H1 (cell line): ENCODE measurements around the gene MYCBPAP. TPM values are rescaled to one million over a fixed set of nuclear protein-coding genes. Genes with fewer than 3 reads are reported as not detected.
A peak's percentile ranks its signal among the peaks of the same experiment; 100 is the strongest.

Experiments
- CTCF ChIA-PET: fragments of 300-600 bp; sonication (Branson Sonifier 250); formaldehyde crosslinking; loops from one replicate; lab custom pipeline; 2021; ENCODE audit not compliant: partially characterized antibody; lab: Charles Lee
- POLR2A ChIA-PET: fragments of 300-600 bp; sonication (Branson Sonifier 250); formaldehyde crosslinking; loops from one replicate; lab custom pipeline; 2021; ENCODE audit warnings: inconsistent platforms; ENCODE audit not compliant: partially characterized antibody; lab: Charles Lee
- DNase-seq, 2 experiments: peaks; one replicate each; pipeline versions ENCODE4 v3.0.0 to v3.0.0-alpha.2; 2010 to 2022; ENCODE audit warnings: low spot score in 2 of 2, low read depth in 1 of 2, mixed read lengths in 1 of 2
- FAIRE-seq: peaks from 2 replicates; lab custom pipeline; 2011; peaks lifted over from hg19 to GRCh38; lab: Jason Lieb, UNC
- H2AFZ ChIP-seq: 2 replicates; pipeline ENCODE4 v1.8.1; 2012; ENCODE audit warnings: low read length, inconsistent platforms
- H2AK5ac ChIP-seq: 2 replicates; pipeline ENCODE4 v1.6.1; 2013; ENCODE audit warnings: low read depth, low read length
- H2BK120ac ChIP-seq: replicated peaks from 2 replicates; pipeline ENCODE3; 2013; ENCODE audit warnings: low read depth, low read length, inconsistent platforms
- H2BK12ac ChIP-seq: 2 replicates; pipeline ENCODE4 v1.6.1; 2013; ENCODE audit warnings: low read depth, low read length
- H2BK15ac ChIP-seq: 2 replicates; pipeline ENCODE4 v1.6.1; 2013; ENCODE audit warnings: low read length
- H2BK20ac ChIP-seq: 2 replicates; pipeline ENCODE4 v1.6.1; 2013; ENCODE audit warnings: low read length
- H2BK5ac ChIP-seq: 2 replicates; pipeline ENCODE4 v1.6.1; 2013; ENCODE audit warnings: low read depth, low read length
- H3K14ac ChIP-seq: 2 replicates; pipeline ENCODE4 v1.6.1; 2013; ENCODE audit warnings: inconsistent platforms; ENCODE audit not compliant: insufficient read length
- H3K18ac ChIP-seq: 2 replicates; pipeline ENCODE4 v1.6.1; 2013; ENCODE audit warnings: low read length; ENCODE audit errors: extremely low read depth
- H3K23ac ChIP-seq: 2 replicates; pipeline ENCODE4 v1.6.1; 2013; ENCODE audit warnings: inconsistent platforms; ENCODE audit not compliant: insufficient read length
- H3K23me2 ChIP-seq: 2 replicates; pipeline ENCODE4 v1.6.1; 2013; ENCODE audit warnings: low read depth, low read length
- H3K27ac ChIP-seq: 2 replicates; pipeline ENCODE4 v1.6.1; 2011; ENCODE audit warnings: low read depth, low read length, inconsistent platforms
- H3K27me3 ChIP-seq, 4 experiments: replicated peaks in 1 of 4; 1 replicate in 1 of 4; 2 replicates in 3 of 4; pipeline versions ENCODE4 v1.6.1 to v1.8.1; 2011 to 2013; ENCODE audit warnings: low read length in 3 of 4, mild to moderate bottlenecking in 3 of 4, inconsistent platforms in 2 of 4, mixed read lengths in 2 of 4, moderate library complexity in 1 of 4; ENCODE audit not compliant: control insufficient read depth in 3 of 4, insufficient read depth in 3 of 4; ENCODE audit errors: extremely low read depth in 1 of 4
- H3K36me3 ChIP-seq, 4 experiments: 2 replicates each; pipeline versions ENCODE4 v1.6.1 to v1.8.1; 2011 to 2013; ENCODE audit warnings: mild to moderate bottlenecking in 4 of 4, low read length in 3 of 4, moderate library complexity in 2 of 4, control low read depth in 1 of 4, inconsistent platforms in 1 of 4; ENCODE audit not compliant: insufficient read depth in 4 of 4, control insufficient read depth in 2 of 4
- H3K4ac ChIP-seq: replicated peaks from 2 replicates; pipeline ENCODE3; 2013; ENCODE audit warnings: low read length, low read depth, mixed read lengths, inconsistent platforms; ENCODE audit not compliant: insufficient read length
- H3K4me1 ChIP-seq, 4 experiments: replicated peaks in 1 of 4; 1 replicate in 1 of 4; 2 replicates in 3 of 4; pipeline versions ENCODE4 v1.6.1 to v1.8.1; 2011 to 2013; ENCODE audit warnings: low read length in 3 of 4, inconsistent platforms in 2 of 4, mixed read lengths in 1 of 4; ENCODE audit not compliant: insufficient read depth in 4 of 4, control insufficient read depth in 3 of 4
- H3K4me2 ChIP-seq, 2 experiments: 2 replicates each; pipeline versions ENCODE4 v1.6.1 to v1.8.1; 2011 to 2013; ENCODE audit warnings: low read depth in 2 of 2, low read length in 2 of 2, control low read depth in 1 of 2, inconsistent platforms in 1 of 2, mild to moderate bottlenecking in 1 of 2; ENCODE audit not compliant: insufficient read depth in 1 of 2
- H3K4me3 ChIP-seq, 4 experiments: fragments of 200-600, 300-600 bp in 1 of 4; sonication (generic), shearing (Covaris generic), sonication (Bioruptor Twin) in 1 of 4; 2 replicates each; pipeline versions ENCODE4 v1.5.1 to v1.8.1; 2011 to 2016; ENCODE audit warnings: low read length in 4 of 4, low read depth in 3 of 4, control low read depth in 2 of 4, inconsistent platforms in 2 of 4, mild to moderate bottlenecking in 2 of 4, mixed read lengths in 1 of 4, moderate library complexity in 1 of 4; ENCODE audit not compliant: insufficient read depth in 2 of 4; ENCODE audit errors: extremely low read depth in 1 of 4
- H3K56ac ChIP-seq: replicated peaks from 2 replicates; pipeline ENCODE3; 2013; ENCODE audit warnings: low read depth, mild to moderate bottlenecking, mixed read lengths, low read length, inconsistent platforms; ENCODE audit not compliant: insufficient read length
- H3K79me1 ChIP-seq: 2 replicates; pipeline ENCODE4 v1.6.1; 2013; ENCODE audit warnings: low read depth, low read length, control low read depth
- H3K79me2 ChIP-seq, 2 experiments: 2 replicates each; pipeline versions ENCODE4 v1.6.1 to v1.8.1; 2012 to 2013; ENCODE audit warnings: low read length in 2 of 2, mild to moderate bottlenecking in 2 of 2, inconsistent platforms in 1 of 2; ENCODE audit not compliant: insufficient read depth in 2 of 2, control insufficient read depth in 1 of 2
- H3K9ac ChIP-seq, 4 experiments: replicated peaks in 1 of 4; 1 replicate in 1 of 4; 2 replicates in 3 of 4; pipeline versions ENCODE4 v1.6.1 to v1.8.1; 2011 to 2013; ENCODE audit warnings: low read depth in 3 of 4, low read length in 3 of 4, control low read depth in 2 of 4, mild to moderate bottlenecking in 2 of 4, moderate library complexity in 2 of 4, inconsistent platforms in 1 of 4; ENCODE audit errors: extremely low read depth in 1 of 4
- H3K9me3 ChIP-seq, 2 experiments: 2 replicates each; pipeline versions ENCODE4 v1.6.1 to v1.8.1; 2012 to 2013; ENCODE audit warnings: mild to moderate bottlenecking in 2 of 2, moderate library complexity in 2 of 2, control low read depth in 1 of 2, inconsistent platforms in 1 of 2, low read depth in 1 of 2, low read length in 1 of 2, mixed read lengths in 1 of 2; ENCODE audit not compliant: insufficient read depth in 2 of 2
- H4K20me1 ChIP-seq, 2 experiments: replicated peaks in 1 of 2; 2 replicates each; pipeline versions ENCODE3 to v1.8.1; 2011 to 2013; ENCODE audit warnings: inconsistent platforms in 2 of 2, low read length in 2 of 2, mild to moderate bottlenecking in 1 of 2; ENCODE audit not compliant: insufficient read depth in 2 of 2, control insufficient read depth in 1 of 2
- H4K5ac ChIP-seq: 2 replicates; pipeline ENCODE4 v1.6.1; 2013; ENCODE audit warnings: low read length, low read depth, mixed read lengths, inconsistent platforms; ENCODE audit not compliant: insufficient read length
- H4K8ac ChIP-seq: 2 replicates; pipeline ENCODE4 v1.8.0; 2013; ENCODE audit warnings: mild to moderate bottlenecking, moderate library complexity, low read length, inconsistent platforms; ENCODE audit not compliant: insufficient read depth; ENCODE audit errors: extremely low read depth
- H4K91ac ChIP-seq: replicated peaks from 2 replicates; pipeline ENCODE3; 2013; ENCODE audit warnings: low read length, mixed read lengths, inconsistent platforms; ENCODE audit not compliant: insufficient read length
- ASH2L ChIP-seq: fragments of 200-600, 300-600 bp; sonication (generic); IDR thresholded peaks from one replicate; pipeline ENCODE4 v1.7.1; 2017; ENCODE audit warnings: low read length
- KDM4A ChIP-seq: IDR thresholded peaks from one replicate; pipeline ENCODE4 v1.7.1; 2012; ENCODE audit warnings: low read depth, mild to moderate bottlenecking, moderate library complexity, low read length, inconsistent platforms; ENCODE audit not compliant: severe bottlenecking
- KDM5A ChIP-seq: fragments of 200-600 bp; IDR thresholded peaks from 2 replicates; pipeline ENCODE4 v1.7.1; 2012; ENCODE audit warnings: mild to moderate bottlenecking, low read length, inconsistent platforms, mixed read lengths
- MAFK ChIP-seq: IDR thresholded peaks from 2 replicates; pipeline ENCODE4 v1.6.1; 2012; ENCODE audit warnings: low read depth, mild to moderate bottlenecking, improper control_type of control experiment, low read length
- MAX ChIP-seq: IDR thresholded peaks from 2 replicates; pipeline ENCODE4 v1.6.1; 2012; ENCODE audit warnings: inconsistent platforms
- NRF1 ChIP-seq: IDR thresholded peaks from 2 replicates; pipeline ENCODE4 v1.6.1; 2011; ENCODE audit warnings: mild to moderate bottlenecking, low read depth, low read length, improper control_type of control experiment
- POU5F1 ChIP-seq: IDR thresholded peaks from 2 replicates; pipeline ENCODE4 v1.6.1; 2011; ENCODE audit warnings: low read depth, mild to moderate bottlenecking, low read length, moderate library complexity
- RAD21 ChIP-seq, 2 experiments: IDR thresholded peaks in 1 of 2; conservative IDR thresholded peaks in 1 of 2; 2 replicates each; pipeline ENCODE4 v1.6.1; 2011; ENCODE audit warnings: low read depth in 2 of 2, low read length in 2 of 2, improper control_type of control experiment in 1 of 2, inconsistent platforms in 1 of 2, mild to moderate bottlenecking in 1 of 2, moderate library complexity in 1 of 2
- SIRT6 ChIP-seq: IDR thresholded peaks from one replicate; pipeline ENCODE4 v1.7.1; 2012; ENCODE audit warnings: low read length, inconsistent platforms
- SP1 ChIP-seq: IDR thresholded peaks from 2 replicates; pipeline ENCODE4 v1.6.1; 2011; ENCODE audit warnings: low read depth, low read length
- SP2 ChIP-seq: IDR thresholded peaks from 2 replicates; pipeline ENCODE4 v1.6.1; 2012; ENCODE audit warnings: mild to moderate bottlenecking, low read length, inconsistent platforms
- TEAD4 ChIP-seq: IDR thresholded peaks from 2 replicates; pipeline ENCODE4 v1.6.1; 2012; ENCODE audit warnings: low read depth, low read length, inconsistent platforms, mixed read lengths
- YY1 ChIP-seq: IDR thresholded peaks from 2 replicates; pipeline ENCODE4 v1.6.1; 2011; ENCODE audit warnings: low read depth, mild to moderate bottlenecking, low read length
- WGBS, 2 experiments: shearing (Covaris generic) in 1 of 2; methylation state at CpG; one replicate each; pipeline versions ENCODE4 v1.1.6 to v1.1.7; 2013 to 2015; ENCODE audit warnings: low lambda C conversion rate in 2 of 2, mixed read lengths in 2 of 2, inconsistent platforms in 1 of 2, low coverage in 1 of 2, missing lambda C conversion rate in 1 of 2; ENCODE audit not compliant: insufficient replicate concordance in 2 of 2, insufficient coverage in 1 of 2, insufficient read length in 1 of 2; ENCODE audit errors: extremely low coverage in 1 of 2, missing lambda C conversion rate in 1 of 2; 5-methylcytosine and 5-hydroxymethylcytosine counted together
- polyA plus RNA-seq, 7 experiments: library from polyadenylated mRNA; depleted of rRNA in 3 of 7; stranded (reverse) in 5 of 7; unstranded in 2 of 7; fragments of >200 nt in 5 of 7; fragments of 200-250 nt in 2 of 7; gene quantifications; 1 replicate in 5 of 7; 2 replicates in 1 of 7; 4 replicates in 1 of 7; pipeline versions ENCODE4 v1.2.1 to v1.2.3, GENCODE V29; 2011 to 2013; ENCODE audit warnings: missing spikeins in 2 of 7, mixed read lengths in 2 of 7
- total RNA-seq: library from RNA; stranded (reverse); fragmentation: NEBNext Ultra II Directional; extraction: Animal tissue kit (Norgen Biotek cat#: 25700); gene quantifications from 2 replicates; pipeline ENCODE4 v1.2.1, GENCODE V29; 2021
- TF ChIP-seq, protein P1 (sequence below): IDR thresholded peaks from 2 replicates; pipeline ENCODE4 v1.6.1; 2011; ENCODE audit warnings: low read depth, mild to moderate bottlenecking, low read length; ENCODE audit not compliant: insufficient read depth

Gene MYCBPAP
- total and polyA plus RNA-seq, 2 of the 8 experiments (the other 6 are each of a cell fraction or from before 2014, with no cell fraction given), result 0.89 to 3.3 TPM

GRCh38 chr17:50506298-50506697, 1.9 kb upstream of the MYCBPAP start:
- no peaks in the 10 kb centered on the region; a peak in 1 of 7 replicates for H3K27me3 ChIP-seq
- no peak overlapping the region for H4K5ac ChIP-seq
- no peak overlapping the region for H3K4me3 ChIP-seq
- H3K27ac ChIP-seq, result no peak overlapping the region
- no peaks in the 10 kb centered on the region for H3K79me2 ChIP-seq
- peaks cover 3% of the 10 kb centered on the region; the same call in 1 of the 2 replicates for H3K23me2 ChIP-seq
- FAIRE-seq (no peak), DNase-seq (no peak)
- H4K20me1 ChIP-seq, result peaks cover 0 to 3% of the 10 kb centered on the region in 2 experiments
- POLR2A ChIA-PET, result interaction anchor here (1.2 to 1.4 kb wide), 2 partner anchors 27 to 36 kb away, joined by 3 read pairs; no protein-coding TSS in a partner anchor
- no peaks in the 10 kb centered on the region for H3K36me3 ChIP-seq
- 0 out of 2 replicates have a peak overlapping the region, but pooled peaks have one; percentile 61 for H2BK20ac ChIP-seq
- H3K9ac ChIP-seq, result no peak overlapping the region
- CTCF ChIA-PET, result interaction anchor here (0.9 to 8.3 kb wide), 10 partner anchors 12 to 144 kb away, joined by 3 to 116 read pairs (median 3); partner anchors contain the start of gene RSAD1
- no peak overlapping the region for H3K14ac ChIP-seq
- no peak overlapping the region for H3K4me2 ChIP-seq
- 0 out of 2 replicates have a peak overlapping the region, but pooled peaks have one; percentile 39 for H2BK12ac ChIP-seq
- WGBS, 2 experiments, result 78% methylated on average over 7 of the region's 7 CpGs; no CpG with 5 or more reads in 1 of the 2 experiments
- no peak overlapping the region for H2BK120ac ChIP-seq
- peaks cover 5 to 15% (median 10%) of the 10 kb centered on the region in 4 experiments for H3K4me1 ChIP-seq
- H4K8ac ChIP-seq, result no peak overlapping the region
- no peak overlapping the region for H2BK15ac ChIP-seq
- H3K56ac ChIP-seq, result no peak overlapping the region
- H2AFZ ChIP-seq, result 0 out of 2 replicates have a peak overlapping the region, but pooled peaks have one; percentile 66
- no peak overlapping the region for H4K91ac ChIP-seq
- H3K4ac ChIP-seq, result no peak overlapping the region
- no peak overlapping the region for H2AK5ac ChIP-seq
- H2BK5ac ChIP-seq, result no peak overlapping the region
- no peaks in the 10 kb centered on the region for H3K79me1 ChIP-seq
- no peak overlapping the region for H3K23ac ChIP-seq
- H3K9me3 ChIP-seq, result no peaks in the 10 kb centered on the region
- H3K18ac ChIP-seq, result no peak overlapping the region
- TF ChIP-seq NRF1 (no peak), KDM5A (no peak), SP2 (no peak), RAD21 (IDR thresholded peaks at IDR 0.05 in 1 of 2, conservative IDR thresholded peaks at IDR 0.05 in 1 of 2; ENCODE audit: low read depth in 2 of 2, low read length in 2 of 2) (no peak), KDM4A (no peak), MAFK (no peak), SP1 (no peak), TEAD4 (no peak), POU5F1 (no peak), YY1 (no peak), ASH2L (no peak), SIRT6 (no peak), MAX (no peak)
- TF ChIP-seq, protein P1, sequence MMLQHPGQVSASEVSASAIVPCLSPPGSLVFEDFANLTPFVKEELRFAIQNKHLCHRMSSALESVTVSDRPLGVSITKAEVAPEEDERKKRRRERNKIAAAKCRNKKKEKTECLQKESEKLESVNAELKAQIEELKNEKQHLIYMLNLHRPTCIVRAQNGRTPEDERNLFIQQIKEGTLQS, result no peak
